NCI-H187 (cell line): ENCODE measurements around the gene MRPS5.
A peak's percentile ranks its signal among the peaks of the same experiment; 100 is the strongest.

Source experiments
- DNase-seq, 2 experiments: peaks; one replicate each; lab custom pipeline; 2025; lab: John Stamatoyannopoulos, UW

MRPS5 gene

DNA sequence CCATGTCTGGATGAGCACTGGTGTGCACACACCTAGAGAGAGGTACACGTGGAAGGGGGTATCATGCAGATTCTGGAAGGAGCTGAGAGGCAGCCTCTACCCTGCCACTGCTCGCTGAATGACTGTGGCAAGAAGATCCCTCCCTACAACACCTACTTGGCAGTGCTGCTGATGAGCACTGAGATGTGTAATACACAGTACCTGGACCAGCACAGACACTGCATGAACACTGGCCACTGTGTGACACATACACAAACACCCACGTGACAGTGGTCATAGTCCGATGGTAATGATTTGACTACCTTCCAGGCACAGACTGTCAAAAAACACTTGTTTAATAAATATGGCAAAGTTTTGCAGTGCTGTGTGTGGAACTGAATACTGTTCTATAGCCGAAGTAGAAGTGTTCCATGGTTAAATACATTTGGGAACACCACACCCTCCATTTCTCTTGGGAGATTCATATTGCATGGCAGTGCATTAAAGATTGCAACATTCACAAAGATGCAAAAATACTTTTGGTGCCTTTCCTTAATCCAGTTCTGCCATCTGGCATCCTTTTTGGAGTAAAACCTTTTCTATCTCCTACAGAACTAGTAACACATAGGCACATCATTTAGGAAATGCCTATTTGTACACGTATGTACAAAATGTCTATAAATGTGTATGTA, 29.6 kb downstream of the MRPS5 start:
- DNase-seq, result no peak

DNA sequence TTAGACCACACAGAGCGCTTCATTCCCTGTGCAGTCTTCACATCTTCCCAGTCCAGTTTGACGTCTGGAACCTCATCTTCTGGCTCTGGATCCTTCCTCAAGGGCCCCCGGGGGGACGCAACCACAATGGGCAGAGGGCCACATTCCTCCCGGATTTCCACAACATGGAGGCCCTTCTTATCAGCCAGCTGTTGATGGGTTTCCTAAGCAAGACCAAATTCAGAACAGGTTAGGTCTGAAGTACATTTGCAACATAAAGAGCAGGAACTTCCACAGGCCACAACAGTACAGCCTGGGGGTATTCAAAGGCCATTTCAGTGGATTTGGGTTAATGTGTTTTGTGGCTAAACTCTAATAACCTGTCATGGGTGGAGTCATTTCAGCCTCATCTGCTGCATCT, 34.2 kb downstream of the MRPS5 start:
- no peak for DNase-seq

- no peak for DNase-seq
Observed at GRCh38 chr2:95086017-95086416, 35.6 kb downstream of the MRPS5 start.

DNA sequence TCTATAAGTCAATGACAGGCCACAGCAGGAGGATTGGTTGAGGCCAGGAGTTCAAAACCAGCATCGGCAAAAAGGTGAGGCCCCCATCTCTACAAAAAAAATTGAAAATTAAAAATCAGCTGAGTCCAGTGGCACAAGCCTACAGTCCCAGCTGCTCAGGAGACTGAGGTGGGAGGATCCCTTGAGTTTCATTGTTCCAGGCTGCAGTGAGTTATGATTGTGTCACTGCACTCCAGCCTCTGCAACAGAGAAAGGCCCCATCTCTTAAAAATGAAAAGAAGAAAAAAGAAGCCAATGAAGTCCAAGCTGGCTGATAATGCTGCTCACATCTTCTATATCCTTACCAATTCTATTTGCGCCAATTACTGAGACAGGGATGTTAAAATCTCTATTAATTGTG, 39.1 kb downstream of the MRPS5 start:
- no peak for DNase-seq

DNA sequence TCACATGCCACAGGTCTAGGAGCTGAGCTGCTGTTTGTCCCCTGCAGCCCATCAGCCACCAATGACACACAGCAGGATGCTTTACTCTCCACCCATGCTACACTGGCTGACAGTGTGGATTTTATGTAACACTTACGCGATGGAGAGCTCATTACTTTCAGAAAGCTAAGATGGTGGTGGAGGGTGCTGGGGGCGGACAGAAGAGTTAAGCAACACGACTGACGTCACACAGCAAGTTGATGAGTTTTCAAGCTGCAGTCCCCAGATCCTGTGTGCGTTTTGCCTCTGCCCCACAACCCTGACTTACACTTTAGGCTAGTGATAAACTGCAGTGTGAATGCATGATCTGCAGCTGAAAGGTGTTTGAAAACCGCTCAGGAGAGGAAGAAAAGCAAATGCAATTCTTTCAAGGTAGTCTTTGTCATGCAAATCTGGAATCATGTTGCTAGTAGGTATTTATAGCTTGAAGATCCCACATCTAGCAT, 42.4 kb downstream of the MRPS5 start:
- DNase-seq, result no peak

- DNase-seq, result no peak
Observed at GRCh38 chr2:95077861-95078603, 43.6 kb downstream of the MRPS5 start.

GRCh38 chr2:95077530-95077825, 44.1 kb downstream of the MRPS5 start:
- DNase-seq, result no peak

- DNase-seq, result peak; percentile 14 to 67
Observed at GRCh38 chr2:95076705-95077529, 44.7 kb downstream of the MRPS5 start.

- no peak for DNase-seq
Observed at GRCh38 chr2:95075440-95076132, 46.0 kb downstream of the MRPS5 start.

DNA sequence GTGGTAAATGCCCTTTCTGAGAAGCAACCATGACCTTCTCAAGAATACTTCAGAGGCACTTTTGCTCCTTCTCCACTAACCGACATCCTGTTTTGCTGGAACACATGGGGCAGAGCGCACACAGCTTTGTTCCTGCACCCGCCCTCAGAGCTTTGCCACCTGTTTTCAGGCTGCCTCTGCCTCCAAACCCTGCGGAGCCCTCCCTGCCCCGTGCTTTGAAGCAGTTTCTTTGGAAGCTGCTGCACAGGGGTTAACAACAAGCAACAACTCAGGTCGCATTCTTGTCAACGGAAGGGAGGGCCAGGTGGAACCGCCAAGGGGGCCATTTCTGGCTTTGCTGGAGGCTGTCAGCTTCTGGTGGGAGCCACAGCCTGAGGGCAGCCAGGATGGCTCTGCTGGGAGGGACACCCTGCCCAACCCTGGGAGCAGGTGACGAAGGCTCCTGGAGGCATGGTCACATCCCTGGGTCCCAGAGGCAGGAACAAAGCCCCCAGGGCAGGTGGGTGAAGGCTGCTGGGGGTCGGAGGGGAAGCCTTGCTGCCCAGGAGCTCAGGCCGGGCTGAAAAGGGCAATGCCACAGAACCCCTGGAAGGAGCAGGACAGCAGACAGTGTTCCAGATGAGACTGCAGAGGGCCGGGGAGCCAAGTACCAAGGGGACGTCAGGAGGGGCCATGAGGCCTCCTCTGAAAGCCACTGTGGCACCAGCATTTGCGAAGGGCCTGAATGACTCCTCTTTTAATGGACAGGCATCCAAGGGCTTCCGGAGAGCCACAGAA, 46.8 kb downstream of the MRPS5 start:
- DNase-seq, result no peak

DNA sequence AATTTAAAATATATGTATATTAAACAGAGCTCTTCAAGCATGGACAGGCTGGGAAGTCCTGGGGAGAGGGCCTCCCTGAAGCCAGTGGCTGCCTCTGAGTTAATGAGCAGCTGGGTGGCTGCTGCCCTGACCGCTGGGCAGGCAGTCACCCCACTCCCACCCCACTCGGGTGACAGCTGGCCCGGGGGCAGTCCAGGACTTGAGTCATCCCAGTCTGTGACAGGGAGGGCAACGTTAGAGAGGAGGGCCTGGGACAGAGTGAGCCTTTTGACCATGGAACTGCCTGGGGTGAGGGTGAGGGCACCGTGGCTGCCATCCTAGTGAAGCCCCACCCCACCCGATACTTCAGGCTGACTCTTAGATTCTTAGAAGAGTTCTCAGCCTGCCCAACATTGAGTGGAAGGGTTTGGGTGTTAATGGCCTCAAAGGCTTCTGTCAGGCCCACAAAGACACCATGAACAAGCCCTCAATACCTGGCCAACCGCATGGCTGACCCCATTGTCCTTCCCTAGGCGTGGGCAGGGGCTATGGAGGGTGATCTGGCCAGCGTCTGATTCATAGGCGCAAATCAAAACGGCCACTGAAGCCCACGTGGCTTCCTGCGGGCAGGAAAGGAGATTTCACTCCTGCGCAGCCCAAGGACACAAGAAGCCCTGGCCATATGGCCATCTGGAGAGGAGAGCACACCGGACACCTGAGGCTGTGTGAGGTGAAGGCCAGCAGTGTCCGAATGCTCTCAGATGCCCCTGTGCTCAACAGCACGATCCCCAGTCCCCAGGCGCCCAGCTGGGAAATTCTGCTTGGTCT, 47.5 kb downstream of the MRPS5 start:
- peak in 1 of 2 experiments; percentile 10 for DNase-seq

GRCh38 chr2:95072424-95072823, 49.2 kb downstream of the MRPS5 start:
- DNase-seq, result no peak

- DNase-seq, result no peak
Observed at GRCh38 chr2:95071856-95072255, 49.8 kb downstream of the MRPS5 start.

DNA sequence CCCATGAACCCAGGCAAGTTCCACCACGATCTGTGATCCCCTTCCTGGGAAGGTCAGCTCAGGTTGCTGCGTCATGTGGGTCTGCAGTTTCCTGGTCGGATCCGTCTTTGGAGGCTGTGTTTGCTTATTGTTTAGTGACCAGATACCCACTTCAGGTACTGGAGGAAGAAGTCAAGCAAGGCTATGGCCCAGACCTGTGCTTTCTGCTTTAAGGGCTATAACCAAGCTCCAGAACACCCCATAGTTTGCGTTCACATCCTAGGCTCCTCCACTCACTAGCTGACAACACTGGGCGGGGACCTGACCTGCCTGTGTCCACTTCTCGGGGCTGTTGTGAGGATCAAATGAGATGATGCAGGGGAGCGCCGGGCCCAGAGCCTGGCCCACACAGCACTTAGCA, 52.1 kb downstream of the MRPS5 start:
- no peak for DNase-seq

GRCh38 chr2:95068256-95068655, 53.4 kb downstream of the MRPS5 start:
- no peak for DNase-seq

DNA sequence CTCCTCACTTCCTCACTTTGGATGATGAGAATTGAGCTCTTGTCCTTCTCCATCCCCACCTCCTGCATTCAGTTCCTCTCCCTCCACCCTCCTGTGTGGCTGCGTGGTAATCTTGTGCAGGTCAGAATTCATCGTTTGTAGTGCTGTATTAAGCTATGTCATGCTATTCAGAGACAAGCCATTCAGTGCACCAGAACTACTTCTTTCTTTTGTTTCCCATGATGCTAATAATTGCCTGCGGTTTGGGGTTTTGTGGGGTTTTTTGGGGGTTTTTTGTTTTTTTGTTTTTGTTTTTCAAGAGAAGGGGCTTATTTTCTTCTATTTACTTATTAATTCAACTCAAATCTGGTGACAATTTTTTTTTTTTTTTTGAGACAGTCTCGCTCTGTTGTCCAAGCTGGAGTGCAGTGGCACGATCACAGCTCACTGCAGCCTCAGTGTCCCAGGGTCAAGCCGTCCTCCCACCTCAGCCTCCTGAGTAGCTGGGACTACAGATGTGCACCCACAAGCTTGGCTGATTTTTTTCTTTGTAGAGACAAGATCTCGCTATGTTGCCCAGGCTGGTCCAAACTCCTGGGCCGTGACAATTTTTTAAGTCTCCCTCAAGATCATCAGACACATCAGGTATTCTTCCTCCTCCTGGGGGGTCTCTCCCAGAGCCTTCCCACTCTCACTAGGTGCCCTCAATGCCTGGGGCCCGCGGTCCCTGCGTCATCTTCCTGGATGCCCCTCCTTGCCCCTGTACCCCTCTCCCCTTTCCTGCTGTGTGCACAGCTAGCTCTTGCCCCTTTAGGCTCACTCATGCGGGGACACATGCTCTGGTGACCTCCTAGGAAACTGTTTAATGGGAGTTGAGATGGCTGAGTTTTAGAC, 58.3 kb downstream of the MRPS5 start:
- no peak for DNase-seq

GRCh38 chr2:95062242-95063085, 59.1 kb downstream of the MRPS5 start:
- no peak for DNase-seq

- DNase-seq, result no peak
Observed at GRCh38 chr2:95061601-95062183, 59.9 kb downstream of the MRPS5 start.
